ENCODE results near the gene RXFP1. TPM values are rescaled to one million over a fixed set of nuclear protein-coding genes. Genes with fewer than 3 reads are reported as not detected.

The RXFP1 gene
- polyA plus RNA-seq, 1 donor (not counting 4 experiments of a cell fraction or from before 2014, with no cell fraction given), result not detected

- Histone ChIP-seq H3K9ac (ENCODE audit: control insufficient read depth, extremely low read depth, insufficient read depth, low read length) (no peak overlapping the region), H2AFZ (ENCODE audit: control insufficient read depth, low read length) (no peak overlapping the region), H3K36me3 (ENCODE audit: control insufficient read depth in 2 of 2, extremely low read depth in 1 of 2, insufficient read depth in 2 of 2, low read length in 2 of 2) (no peaks in the 10 kb centered on the region), H3K27me3 (ENCODE audit: control insufficient read depth, extremely low read depth, insufficient read depth, low read length) (no peaks in the 10 kb centered on the region), H3K4me2 (ENCODE audit: control insufficient read depth, extremely low read depth, insufficient read depth, low read depth, low read length) (no peak overlapping the region), H3K4me1 (ENCODE audit: control insufficient read depth, extremely low read depth, insufficient read depth, low read length) (no peaks in the 10 kb centered on the region), H3K79me2 (ENCODE audit: control insufficient read depth, insufficient read depth, low read length) (no peaks in the 10 kb centered on the region), H3K9me1 (ENCODE audit: control insufficient read depth, extremely low read depth, insufficient read depth, low read length) (no peaks in the 10 kb centered on the region), H3K4me3 (ENCODE audit: control insufficient read depth in 2 of 3, extremely low read depth in 1 of 3, insufficient read depth in 2 of 3, low read depth in 1 of 3, low read length in 3 of 3) (no peak overlapping the region), H3K9me3 (ENCODE audit: control insufficient read depth, low read depth, low read length) (no peaks in the 10 kb centered on the region), H4K20me1 (ENCODE audit: control insufficient read depth, extremely low read depth, insufficient read depth, low read length) (no peaks in the 10 kb centered on the region), H3K27ac (ENCODE audit: control insufficient read depth, insufficient read depth, low read length) (no peak overlapping the region)
- TF ChIP-seq CTCF (optimal IDR thresholded peaks at IDR 0.05 in 1 of 3, IDR thresholded peaks at IDR 0.05 in 1 of 3, conservative IDR thresholded peaks at IDR 0.05 in 1 of 3; ENCODE audit: extremely low read depth in 1 of 3, insufficient read depth in 2 of 3, low read length in 3 of 3), result no peak
- no peak for TF ChIP-seq EZH2 (IDR thresholded peaks at IDR 0.05; ENCODE audit: low read length)
- dilution Hi-C loops (cut with MboI; ENCODE audit: extremely low pct_ligation_motif_present, low sequenced_read_pairs), result no loop called here
- DNase-seq (ENCODE audit: low read depth, low spot score) (no peak), FAIRE-seq (no peak)
Observed at GRCh38 chr4:158636619-158637018, 114.9 kb downstream of the RXFP1 start.

GRCh38 chr4:158644356-158644755 lies 122.7 kb downstream of the RXFP1 start:
- FAIRE-seq (no peak), DNase-seq (ENCODE audit: low read depth, low spot score) (no peak)
- H3K9me1 ChIP-seq (ENCODE audit: control insufficient read depth, extremely low read depth, insufficient read depth, low read length), result no peaks in the 10 kb centered on the region
- H3K4me1 ChIP-seq (ENCODE audit: control insufficient read depth, extremely low read depth, insufficient read depth, low read length), result peaks cover 4% of the 10 kb centered on the region
- no peak overlapping the region for H3K9ac ChIP-seq (ENCODE audit: control insufficient read depth, extremely low read depth, insufficient read depth, low read length)
- H3K36me3 ChIP-seq (ENCODE audit: control insufficient read depth in 2 of 2, extremely low read depth in 1 of 2, insufficient read depth in 2 of 2, low read length in 2 of 2), result no peaks in the 10 kb centered on the region
- dilution Hi-C loops (cut with MboI; ENCODE audit: extremely low pct_ligation_motif_present, low sequenced_read_pairs), result no loop called here
- no peaks in the 10 kb centered on the region for H4K20me1 ChIP-seq (ENCODE audit: control insufficient read depth, extremely low read depth, insufficient read depth, low read length)
- H2AFZ ChIP-seq (ENCODE audit: control insufficient read depth, low read length), result no peak overlapping the region
- no peak overlapping the region for H3K4me2 ChIP-seq (ENCODE audit: control insufficient read depth, extremely low read depth, insufficient read depth, low read depth, low read length)
- no peak overlapping the region for H3K27ac ChIP-seq (ENCODE audit: control insufficient read depth, insufficient read depth, low read length)
- no peaks in the 10 kb centered on the region for H3K79me2 ChIP-seq (ENCODE audit: control insufficient read depth, insufficient read depth, low read length)
- no peaks in the 10 kb centered on the region for H3K27me3 ChIP-seq (ENCODE audit: control insufficient read depth, extremely low read depth, insufficient read depth, low read length)
- H3K4me3 ChIP-seq (ENCODE audit: control insufficient read depth in 2 of 3, extremely low read depth in 1 of 3, insufficient read depth in 2 of 3, low read depth in 1 of 3, low read length in 3 of 3), result no peak overlapping the region
- TF ChIP-seq CTCF (optimal IDR thresholded peaks at IDR 0.05 in 1 of 3, IDR thresholded peaks at IDR 0.05 in 1 of 3, conservative IDR thresholded peaks at IDR 0.05 in 1 of 3; ENCODE audit: extremely low read depth in 1 of 3, insufficient read depth in 2 of 3, low read length in 3 of 3) (no peak), EZH2 (IDR thresholded peaks at IDR 0.05; ENCODE audit: low read length) (no peak)
- no peaks in the 10 kb centered on the region for H3K9me3 ChIP-seq (ENCODE audit: control insufficient read depth, low read depth, low read length)

Data from keratinocyte (primary cell).